ENCODE data around the gene PPP2R1B.
A peak's percentile ranks its signal among the peaks of the same experiment; 100 is the strongest.

PPP2R1B gene

GRCh38 chr11:111745719-111746504, 20.3 kb downstream of the PPP2R1B start:
- Histone ChIP-seq H3K4me1 (ENCODE audit: insufficient read depth, low read length) (no peaks in the 10 kb centered on the region), H3K27ac (ENCODE audit: low read depth, low read length) (no peak overlapping the region), H3K9me3 (ENCODE audit: insufficient read depth, low read depth, low read length) (no peaks in the 10 kb centered on the region), H3K27me3 (ENCODE audit: insufficient read depth, low read length) (no peaks in the 10 kb centered on the region), H3K9ac (ENCODE audit: low read depth, low read length) (no peak overlapping the region), H3K36me3 (ENCODE audit: insufficient read depth, low read length) (peaks cover 97% of the 10 kb centered on the region), H3K4me3 (ENCODE audit: low read length) (no peak overlapping the region)
- WGBS: 98% methylated on average over 6 of the region's 6 CpGs

- no peak overlapping the region for H3K4me3 ChIP-seq (ENCODE audit: low read length)
- no peak overlapping the region for H3K9ac ChIP-seq (ENCODE audit: low read depth, low read length)
- peaks cover 11% of the 10 kb centered on the region; the same call in 1 of the 2 replicates for H3K4me1 ChIP-seq (ENCODE audit: insufficient read depth, low read length)
- no peak overlapping the region for H3K27ac ChIP-seq (ENCODE audit: low read depth, low read length)
- no peaks in the 10 kb centered on the region for H3K9me3 ChIP-seq (ENCODE audit: insufficient read depth, low read depth, low read length)
- H3K27me3 ChIP-seq (ENCODE audit: insufficient read depth, low read length): no peaks in the 10 kb centered on the region
- 93% methylated on average over 2 of the region's 2 CpGs for WGBS
- H3K36me3 ChIP-seq (ENCODE audit: insufficient read depth, low read length): peaks cover 94% of the 10 kb centered on the region
Observed at GRCh38 chr11:111743700-111744099, 22.5 kb downstream of the PPP2R1B start.

GRCh38 chr11:111741751-111742150, 24.4 kb downstream of the PPP2R1B start:
- Histone ChIP-seq H3K27me3 (ENCODE audit: insufficient read depth, low read length) (no peaks in the 10 kb centered on the region), H3K36me3 (ENCODE audit: insufficient read depth, low read length) (peaks cover 80% of the 10 kb centered on the region), H3K4me3 (ENCODE audit: low read length) (no peak overlapping the region), H3K4me1 (ENCODE audit: insufficient read depth, low read length) (peaks cover 19% of the 10 kb centered on the region; the same call in 1 of the 2 replicates), H3K9me3 (ENCODE audit: insufficient read depth, low read depth, low read length) (no peaks in the 10 kb centered on the region), H3K9ac (ENCODE audit: low read depth, low read length) (no peak overlapping the region), H3K27ac (ENCODE audit: low read depth, low read length) (no peak overlapping the region)
- 87% methylated on average over 2 of the region's 2 CpGs for WGBS

DNA sequence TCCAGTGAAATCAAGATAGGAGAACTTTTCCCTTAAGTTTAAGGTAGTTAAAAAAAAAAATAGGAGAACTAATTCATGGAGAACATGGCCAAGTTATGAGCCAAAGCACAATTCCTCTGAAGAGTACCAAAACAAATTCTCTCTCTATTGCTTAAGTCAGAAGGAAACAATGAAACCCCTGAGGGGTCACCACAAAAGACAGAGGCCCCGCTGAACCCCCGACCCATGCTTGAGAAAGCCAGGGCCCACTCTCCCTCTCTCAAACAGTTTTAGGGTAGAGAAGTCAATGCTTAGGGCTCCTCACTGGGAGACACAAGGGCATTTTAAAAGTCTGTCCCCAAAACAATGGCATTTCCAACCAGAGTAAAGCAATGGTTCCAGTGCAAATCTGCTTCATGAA, 26.9 kb downstream of the PPP2R1B start:
- no peak overlapping the region; the same call in 1 of the 2 replicates for H3K27ac ChIP-seq (ENCODE audit: low read depth, low read length)
- H3K9ac ChIP-seq (ENCODE audit: low read depth, low read length): no peak overlapping the region
- H3K36me3 ChIP-seq (ENCODE audit: insufficient read depth, low read length): peaks cover 57% of the 10 kb centered on the region
- peaks cover 22% of the 10 kb centered on the region; the same call in 1 of the 2 replicates for H3K4me1 ChIP-seq (ENCODE audit: insufficient read depth, low read length)
- no peaks in the 10 kb centered on the region for H3K9me3 ChIP-seq (ENCODE audit: insufficient read depth, low read depth, low read length)
- H3K27me3 ChIP-seq (ENCODE audit: insufficient read depth, low read length): no peaks in the 10 kb centered on the region
- no peak overlapping the region for H3K4me3 ChIP-seq (ENCODE audit: low read length)
- WGBS: 85% methylated on average over 2 of the region's 2 CpGs

DNA sequence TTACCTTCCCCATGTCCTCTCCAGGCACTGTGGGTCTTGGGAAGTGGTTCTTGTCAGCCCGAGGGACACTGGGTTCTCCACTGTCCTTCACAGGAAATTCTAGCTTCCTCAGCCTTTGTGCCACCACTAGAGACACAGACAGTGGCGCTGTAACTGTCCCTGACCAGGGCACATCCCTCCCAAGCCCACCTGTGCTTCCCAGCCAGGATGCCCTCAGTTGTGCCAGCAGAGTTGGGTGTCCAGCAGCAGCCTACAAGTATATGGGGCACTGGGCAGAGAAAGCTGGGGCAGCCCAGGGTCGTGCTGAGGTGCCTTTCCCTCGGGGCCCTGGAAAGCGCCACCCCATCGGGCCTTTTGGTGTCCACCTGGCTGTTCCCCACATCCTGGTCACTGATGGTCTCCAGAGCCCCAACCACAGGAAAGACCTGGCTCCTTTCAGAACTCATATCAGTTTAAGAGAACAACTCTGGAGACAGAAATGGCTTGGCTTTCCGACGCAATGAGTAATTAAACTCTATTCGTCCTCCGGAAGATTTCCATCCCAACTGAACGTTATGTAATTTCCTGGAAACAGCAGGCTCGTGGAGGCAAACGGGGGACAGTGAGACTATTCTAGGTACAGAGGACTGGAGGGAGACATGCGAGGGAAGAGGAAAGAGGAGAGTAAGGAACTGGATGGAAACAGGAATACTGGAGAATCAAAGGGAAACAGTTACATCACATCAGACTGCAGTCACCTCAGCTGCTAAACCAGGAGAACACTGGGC, 28.6 kb downstream of the PPP2R1B start:
- Histone ChIP-seq H3K27ac (ENCODE audit: low read depth, low read length) (peak overlapping the region; percentile 46; the same call in 1 of the 2 replicates), H3K27me3 (ENCODE audit: insufficient read depth, low read length) (no peaks in the 10 kb centered on the region), H3K9me3 (ENCODE audit: insufficient read depth, low read depth, low read length) (no peaks in the 10 kb centered on the region), H3K4me3 (ENCODE audit: low read length) (no peak overlapping the region), H3K4me1 (ENCODE audit: insufficient read depth, low read length) (peaks cover 32% of the 10 kb centered on the region; the same call in 1 of the 2 replicates), H3K9ac (ENCODE audit: low read depth, low read length) (no peak overlapping the region), H3K36me3 (ENCODE audit: insufficient read depth, low read length) (peaks cover 41% of the 10 kb centered on the region)
- 96% methylated on average over 14 of the region's 14 CpGs for WGBS

DNA sequence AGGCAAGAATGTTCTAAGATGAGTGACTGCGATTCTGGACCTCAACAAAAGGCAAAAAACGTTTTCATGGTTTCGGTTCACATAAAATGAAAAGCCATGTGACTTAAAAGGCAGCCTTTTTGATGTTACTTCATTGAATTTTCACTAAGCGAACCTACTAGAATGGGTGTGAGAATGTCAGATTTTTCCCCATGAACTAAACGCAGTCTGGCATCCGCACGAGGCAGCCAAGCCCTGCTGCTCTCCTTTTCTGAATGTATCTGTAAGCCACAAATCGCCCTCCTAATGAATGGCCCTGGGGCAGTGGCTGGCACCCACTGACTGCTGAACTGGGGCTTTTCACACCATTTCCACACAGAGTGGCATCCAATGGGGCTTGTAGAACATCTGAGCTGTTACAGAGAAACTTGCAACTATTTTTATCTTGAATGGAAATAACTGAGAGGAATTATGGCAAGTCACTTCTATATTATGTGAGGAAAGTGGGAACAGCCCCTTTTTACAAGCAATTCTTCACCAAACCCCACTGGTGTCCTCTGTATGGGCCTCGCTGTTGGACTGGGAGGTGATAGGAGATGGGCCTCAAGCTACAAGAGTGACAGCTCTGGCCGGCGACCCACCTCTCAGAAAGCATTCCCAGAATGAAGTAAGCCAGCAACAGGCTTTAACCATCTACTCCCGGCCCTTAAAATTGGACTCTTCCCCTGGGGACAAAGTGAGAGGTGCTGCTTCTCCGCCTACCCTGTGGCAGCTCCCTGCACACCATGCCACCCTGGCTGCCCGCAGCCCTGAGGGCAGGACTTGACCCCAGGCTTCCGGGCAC, 29.4 kb downstream of the PPP2R1B start:
- Histone ChIP-seq H3K27me3 (ENCODE audit: insufficient read depth, low read length) (no peaks in the 10 kb centered on the region), H3K27ac (ENCODE audit: low read depth, low read length) (no peak overlapping the region), H3K9ac (ENCODE audit: low read depth, low read length) (no peak overlapping the region), H3K4me3 (ENCODE audit: low read length) (no peak overlapping the region), H3K4me1 (ENCODE audit: insufficient read depth, low read length) (peaks cover 32% of the 10 kb centered on the region; the same call in 1 of the 2 replicates), H3K9me3 (ENCODE audit: insufficient read depth, low read depth, low read length) (no peaks in the 10 kb centered on the region), H3K36me3 (ENCODE audit: insufficient read depth, low read length) (peaks cover 33% of the 10 kb centered on the region)
- WGBS: 94% methylated on average over 15 of the region's 15 CpGs

DNA sequence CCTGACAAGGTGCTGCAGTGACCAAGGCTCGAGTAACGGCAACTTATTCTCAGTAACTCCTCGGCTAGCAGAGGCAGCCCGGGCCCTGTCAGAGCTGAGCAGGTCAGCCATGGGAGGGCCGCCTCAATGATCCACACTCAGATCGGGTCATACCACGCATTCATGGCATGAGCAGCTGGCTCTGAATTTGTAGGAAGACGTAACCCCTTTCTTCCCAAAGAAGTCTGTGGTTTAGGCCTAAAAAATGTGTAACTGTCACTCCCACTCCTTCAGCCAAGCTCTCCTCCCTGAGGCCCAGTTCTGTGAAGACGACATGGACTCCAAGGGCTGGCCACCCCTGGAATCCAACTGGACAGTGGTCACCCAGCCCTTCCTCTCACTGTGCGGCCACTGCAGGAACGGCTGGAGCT, 30.0 kb downstream of the PPP2R1B start:
- Histone ChIP-seq H3K27ac (ENCODE audit: low read depth, low read length) (no peak overlapping the region), H3K9me3 (ENCODE audit: insufficient read depth, low read depth, low read length) (no peaks in the 10 kb centered on the region), H3K9ac (ENCODE audit: low read depth, low read length) (no peak overlapping the region), H3K4me3 (ENCODE audit: low read length) (no peak overlapping the region), H3K27me3 (ENCODE audit: insufficient read depth, low read length) (no peaks in the 10 kb centered on the region), H3K4me1 (ENCODE audit: insufficient read depth, low read length) (peaks cover 36% of the 10 kb centered on the region; the same call in 1 of the 2 replicates), H3K36me3 (ENCODE audit: insufficient read depth, low read length) (peaks cover 27% of the 10 kb centered on the region)
- WGBS: 94% methylated on average over 11 of the region's 11 CpGs

GRCh38 chr11:111735262-111736116, 30.7 kb downstream of the PPP2R1B start:
- peak overlapping the region; percentile 15; the same call in 1 of the 2 replicates for H3K27ac ChIP-seq (ENCODE audit: low read depth, low read length)
- peaks cover 36% of the 10 kb centered on the region; the same call in 1 of the 2 replicates for H3K4me1 ChIP-seq (ENCODE audit: insufficient read depth, low read length)
- no peaks in the 10 kb centered on the region for H3K27me3 ChIP-seq (ENCODE audit: insufficient read depth, low read length)
- WGBS: 91% methylated on average over 19 of the region's 19 CpGs
- no peak overlapping the region for H3K4me3 ChIP-seq (ENCODE audit: low read length)
- H3K36me3 ChIP-seq (ENCODE audit: insufficient read depth, low read length): peaks cover 20% of the 10 kb centered on the region
- H3K9me3 ChIP-seq (ENCODE audit: insufficient read depth, low read depth, low read length): no peaks in the 10 kb centered on the region
- H3K9ac ChIP-seq (ENCODE audit: low read depth, low read length): no peak overlapping the region

DNA sequence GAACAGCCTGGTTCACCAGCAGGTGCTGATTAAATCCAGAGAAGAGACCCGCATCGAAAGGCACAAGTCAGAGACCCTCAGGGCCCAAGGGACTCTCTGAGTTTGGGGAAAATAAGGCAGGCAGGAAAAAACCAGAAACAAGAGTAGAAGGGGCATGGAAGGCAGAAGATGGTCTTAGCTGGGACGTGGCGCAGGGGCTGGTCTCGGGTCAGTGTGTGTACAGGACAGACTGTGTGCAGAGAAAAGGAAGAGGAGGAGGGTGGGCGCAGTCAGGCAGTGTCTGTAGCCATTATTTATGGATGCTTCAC, 31.3 kb downstream of the PPP2R1B start:
- Histone ChIP-seq H3K9me3 (ENCODE audit: insufficient read depth, low read depth, low read length) (no peaks in the 10 kb centered on the region), H3K9ac (ENCODE audit: low read depth, low read length) (no peak overlapping the region), H3K27ac (ENCODE audit: low read depth, low read length) (no peak overlapping the region), H3K36me3 (ENCODE audit: insufficient read depth, low read length) (peaks cover 15% of the 10 kb centered on the region), H3K4me3 (ENCODE audit: low read length) (no peak overlapping the region), H3K4me1 (ENCODE audit: insufficient read depth, low read length) (peaks cover 35% of the 10 kb centered on the region; the same call in 1 of the 2 replicates), H3K27me3 (ENCODE audit: insufficient read depth, low read length) (no peaks in the 10 kb centered on the region)
- 95% methylated on average over 6 of the region's 6 CpGs for WGBS

Measured in HUES64 (cell line).